ENCODE data around the gene RPL37A.

The RPL37A gene

DNA sequence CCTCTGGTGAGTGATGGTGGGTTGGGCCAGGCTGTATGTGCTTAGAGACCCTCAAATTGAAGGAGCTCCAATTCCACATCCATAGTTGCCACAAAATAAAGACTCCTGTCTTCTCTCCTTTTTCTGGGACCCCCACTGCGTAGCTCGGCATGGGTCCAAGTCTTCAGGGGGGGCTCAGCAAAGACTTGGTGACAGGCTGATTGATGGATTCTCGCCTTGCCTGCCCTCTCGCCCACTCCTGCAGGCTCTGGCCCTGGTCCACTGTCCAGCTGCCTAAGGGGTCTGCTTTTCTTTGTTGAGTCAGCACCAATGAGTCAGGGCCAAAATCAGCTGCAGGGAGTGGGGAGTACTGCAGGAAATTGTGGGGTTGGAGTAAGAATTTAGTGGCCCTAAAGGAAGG lies 21.5 kb downstream of the RPL37A start:
- TF ChIP-seq POLR2A (IDR thresholded peaks at IDR 0.05; ENCODE audit: low read depth, low read length) (no peak), TAF1 (IDR thresholded peaks at IDR 0.05; ENCODE audit: borderline replicate concordance, low read depth, low read length) (no peak), POLR2AphosphoS5 (IDR thresholded peaks at IDR 0.05; ENCODE audit: low read depth, low read length) (no peak)
- no peak for DNase-seq (ENCODE audit: insufficient read length)
- FAIRE-seq = no peak

DNA sequence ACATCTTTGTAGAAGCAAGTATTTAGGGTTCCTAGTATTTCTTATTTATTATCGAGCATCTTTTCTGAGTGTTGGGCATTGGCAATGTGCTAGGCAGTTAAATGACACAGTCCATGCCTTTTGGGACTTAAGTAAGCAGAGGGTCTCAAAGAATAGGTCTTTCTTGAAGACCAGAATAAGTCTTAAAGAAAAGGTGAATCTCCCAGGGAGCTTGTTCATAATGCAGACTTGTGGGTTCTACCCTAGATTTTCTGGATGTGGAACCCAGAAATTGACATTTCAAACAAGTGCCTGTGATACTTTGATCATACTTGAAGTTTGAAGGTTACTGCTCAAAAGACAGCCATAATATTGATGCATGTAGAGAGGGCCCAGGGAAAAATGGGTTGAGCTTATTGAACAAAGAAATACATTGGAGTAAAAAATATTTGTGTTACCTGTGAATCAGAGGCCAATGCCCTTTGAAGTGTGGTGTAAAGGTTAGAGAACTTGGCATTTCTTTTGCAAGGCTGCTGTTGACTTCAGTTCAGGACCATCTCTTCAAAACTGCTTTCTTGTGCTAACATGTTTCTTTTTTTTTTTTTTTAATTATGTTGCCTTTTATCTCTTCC lies 24.4 kb downstream of the RPL37A start:
- DNase-seq (ENCODE audit: insufficient read length) (no peak), FAIRE-seq (no peak)
- no peak for TF ChIP-seq POLR2AphosphoS5 (IDR thresholded peaks at IDR 0.05; ENCODE audit: low read depth, low read length)
- no peak for TF ChIP-seq TAF1 (IDR thresholded peaks at IDR 0.05; ENCODE audit: borderline replicate concordance, low read depth, low read length)
- TF ChIP-seq POLR2A (IDR thresholded peaks at IDR 0.05; ENCODE audit: low read depth, low read length) = no peak

DNA sequence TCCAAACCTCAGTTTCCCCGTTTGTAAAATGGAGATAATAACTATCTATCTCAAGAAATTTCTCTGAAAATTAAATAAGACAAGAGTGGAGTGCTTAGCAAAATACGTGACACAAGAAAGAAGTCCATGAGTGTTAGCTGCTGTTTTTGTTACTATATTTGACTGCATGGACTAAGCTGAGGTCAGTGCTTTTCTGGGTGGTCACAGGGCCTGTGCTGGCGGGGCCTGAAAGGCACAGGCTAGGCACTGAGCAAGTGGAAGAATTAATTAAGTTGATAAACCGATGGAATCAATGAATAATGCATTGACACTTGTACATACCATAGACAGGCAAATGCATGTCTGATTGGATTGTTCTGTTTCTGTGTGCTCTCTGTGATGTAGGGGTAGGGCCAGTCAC lies 27.3 kb downstream of the RPL37A start:
- no peak for DNase-seq (ENCODE audit: insufficient read length)
- no peak for TF ChIP-seq TAF1 (IDR thresholded peaks at IDR 0.05; ENCODE audit: borderline replicate concordance, low read depth, low read length)
- FAIRE-seq = no peak

DNA sequence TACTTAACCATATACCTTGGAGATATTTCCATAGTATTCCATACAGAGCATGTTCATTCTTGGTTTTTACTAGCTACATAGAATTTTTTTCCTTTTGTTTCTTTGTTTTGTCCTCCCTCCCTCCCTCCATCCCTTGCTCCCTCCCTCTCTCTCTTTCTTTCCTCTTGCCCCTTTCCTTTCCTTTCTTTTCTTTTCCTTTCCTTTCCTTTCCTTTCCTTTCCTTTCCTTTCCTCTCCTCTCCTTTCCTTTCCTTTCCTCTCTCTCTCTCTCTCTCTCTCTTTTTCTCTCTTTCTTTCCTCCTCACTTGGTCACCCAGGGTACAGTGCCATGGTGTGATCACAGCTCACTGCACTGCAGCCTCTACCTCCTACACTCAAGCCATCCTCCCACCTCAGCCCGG lies 28.3 kb downstream of the RPL37A start:
- TF ChIP-seq POLR2A (IDR thresholded peaks at IDR 0.05; ENCODE audit: low read depth, low read length) = no peak
- TF ChIP-seq TAF1 (IDR thresholded peaks at IDR 0.05; ENCODE audit: borderline replicate concordance, low read depth, low read length) = no peak
- TF ChIP-seq POLR2AphosphoS5 (IDR thresholded peaks at IDR 0.05; ENCODE audit: low read depth, low read length) = no peak
- DNase-seq (ENCODE audit: insufficient read length) (no peak), FAIRE-seq (no peak)

DNA sequence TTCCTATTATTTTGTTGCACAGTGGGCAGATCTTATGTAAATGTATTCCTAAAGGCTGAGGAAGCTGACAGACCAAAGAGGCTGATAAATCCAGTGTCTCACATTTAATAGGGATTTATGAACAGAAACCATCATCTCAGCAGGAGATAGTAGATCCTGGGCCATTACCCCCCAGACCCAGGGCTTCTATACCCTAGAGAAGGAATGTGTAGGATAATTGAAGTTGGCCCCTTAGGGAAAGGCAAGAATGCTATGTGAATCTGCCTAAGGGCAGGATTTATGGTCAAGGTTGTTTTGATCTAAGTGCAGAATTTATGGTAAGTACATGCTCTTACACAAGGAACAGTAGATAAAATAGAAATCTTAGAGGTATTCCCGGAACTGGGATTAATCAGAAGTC lies 29.0 kb downstream of the RPL37A start:
- FAIRE-seq (no peak), DNase-seq (ENCODE audit: insufficient read length) (no peak)
- TF ChIP-seq POLR2A (IDR thresholded peaks at IDR 0.05; ENCODE audit: low read depth, low read length) (no peak), TAF1 (IDR thresholded peaks at IDR 0.05; ENCODE audit: borderline replicate concordance, low read depth, low read length) (no peak), POLR2AphosphoS5 (IDR thresholded peaks at IDR 0.05; ENCODE audit: low read depth, low read length) (no peak)

DNA sequence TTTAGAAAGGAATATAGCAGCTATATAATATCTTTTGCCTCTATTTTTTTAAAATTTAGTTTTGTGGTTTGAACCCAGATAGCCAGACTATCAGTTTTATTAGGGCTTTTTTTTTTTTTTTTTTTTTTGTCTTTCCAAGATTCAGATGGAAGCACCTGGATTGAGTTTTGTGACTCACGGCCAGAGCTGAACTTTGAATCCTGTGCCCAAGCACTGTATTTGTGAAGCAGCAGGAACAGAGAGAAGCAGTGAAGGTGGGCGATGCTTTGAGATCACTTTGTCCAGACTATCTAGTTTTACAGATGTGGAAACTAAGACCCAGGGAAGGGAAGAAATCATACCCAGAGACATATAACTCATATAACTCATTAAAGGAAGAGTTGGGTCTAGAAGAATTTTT lies 33.9 kb downstream of the RPL37A start:
- TF ChIP-seq POLR2A (IDR thresholded peaks at IDR 0.05; ENCODE audit: low read depth, low read length) (no peak), POLR2AphosphoS5 (IDR thresholded peaks at IDR 0.05; ENCODE audit: low read depth, low read length) (no peak), TAF1 (IDR thresholded peaks at IDR 0.05; ENCODE audit: borderline replicate concordance, low read depth, low read length) (no peak)
- no peak for DNase-seq (ENCODE audit: insufficient read length)
- FAIRE-seq = no peak

DNA sequence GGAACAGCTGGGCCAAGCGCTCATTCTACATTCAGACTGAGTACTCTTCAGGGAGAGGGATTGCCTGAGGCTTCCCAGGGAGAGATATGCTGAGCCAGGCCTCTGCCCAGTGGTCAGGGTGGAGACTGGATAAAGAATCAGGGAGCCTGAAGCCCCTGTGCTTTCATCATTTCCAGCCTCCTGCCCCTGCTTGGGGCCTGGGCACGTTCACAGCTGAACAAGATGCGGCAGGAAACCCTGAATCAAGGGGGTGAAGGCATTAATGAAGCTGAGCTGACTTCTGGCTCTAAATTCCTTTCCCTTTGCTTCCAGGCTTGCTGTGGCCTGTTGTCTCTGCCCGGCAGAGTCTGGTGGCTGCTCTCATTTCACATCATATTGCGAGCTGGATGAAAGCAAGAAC lies 35.0 kb downstream of the RPL37A start:
- no peak for DNase-seq (ENCODE audit: insufficient read length)
- no peak for FAIRE-seq
- no peak for TF ChIP-seq TAF1 (IDR thresholded peaks at IDR 0.05; ENCODE audit: borderline replicate concordance, low read depth, low read length)
- no peak for TF ChIP-seq POLR2A (IDR thresholded peaks at IDR 0.05; ENCODE audit: low read depth, low read length)
- TF ChIP-seq POLR2AphosphoS5 (IDR thresholded peaks at IDR 0.05; ENCODE audit: low read depth, low read length) = no peak

DNA sequence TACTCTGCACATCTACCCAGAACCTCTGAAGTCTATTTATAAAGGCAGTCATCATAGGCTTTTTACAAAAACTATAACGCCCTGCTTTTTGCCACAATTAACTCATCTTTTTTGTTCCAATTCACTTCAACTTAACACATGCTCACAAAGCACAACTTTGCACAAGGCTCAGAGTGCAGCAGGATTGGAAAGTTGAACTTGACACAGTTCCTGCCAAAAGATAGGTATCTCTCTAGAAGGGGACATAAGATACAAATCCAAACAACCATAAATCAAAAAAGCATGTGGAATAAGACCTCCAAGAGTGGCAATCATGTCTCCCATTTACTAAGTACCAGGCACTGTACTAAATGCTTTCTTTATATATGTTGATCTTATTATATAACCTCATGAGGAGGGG lies 36.2 kb downstream of the RPL37A start:
- no peak for TF ChIP-seq POLR2A (IDR thresholded peaks at IDR 0.05; ENCODE audit: low read depth, low read length)
- FAIRE-seq (no peak), DNase-seq (ENCODE audit: insufficient read length) (no peak)

DNA sequence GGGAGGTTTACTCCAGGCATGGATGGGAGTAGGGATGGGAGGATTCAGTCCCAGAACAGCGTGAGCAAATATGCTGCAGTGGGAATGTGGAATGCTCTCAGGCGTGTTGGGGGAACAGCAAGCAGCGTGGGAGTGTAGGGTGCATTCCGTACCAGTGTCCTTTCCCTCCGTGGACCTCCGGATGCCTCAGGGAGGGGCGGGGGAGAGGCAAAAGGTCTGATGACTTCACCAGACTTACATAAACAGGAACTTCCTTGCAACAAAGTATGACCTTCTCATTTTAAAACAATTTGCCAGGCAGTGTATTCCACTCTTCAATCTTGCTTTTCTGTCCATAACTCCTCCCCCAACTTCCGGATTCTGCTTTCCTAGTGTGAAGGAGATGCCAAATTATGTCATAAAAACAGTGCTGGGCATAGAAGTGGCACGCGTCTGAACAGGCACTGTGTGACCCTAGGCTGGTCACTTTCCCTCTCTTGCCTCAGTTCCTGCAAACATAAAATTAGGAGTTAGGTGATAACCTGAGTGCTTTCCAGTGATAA lies 36.9 kb downstream of the RPL37A start:
- DNase-seq (ENCODE audit: insufficient read length) = no peak
- FAIRE-seq = no peak
- TF ChIP-seq TAF1 (IDR thresholded peaks at IDR 0.05; ENCODE audit: borderline replicate concordance, low read depth, low read length) (no peak), POLR2A (IDR thresholded peaks at IDR 0.05; ENCODE audit: low read depth, low read length) (no peak), POLR2AphosphoS5 (IDR thresholded peaks at IDR 0.05; ENCODE audit: low read depth, low read length) (no peak)

DNA sequence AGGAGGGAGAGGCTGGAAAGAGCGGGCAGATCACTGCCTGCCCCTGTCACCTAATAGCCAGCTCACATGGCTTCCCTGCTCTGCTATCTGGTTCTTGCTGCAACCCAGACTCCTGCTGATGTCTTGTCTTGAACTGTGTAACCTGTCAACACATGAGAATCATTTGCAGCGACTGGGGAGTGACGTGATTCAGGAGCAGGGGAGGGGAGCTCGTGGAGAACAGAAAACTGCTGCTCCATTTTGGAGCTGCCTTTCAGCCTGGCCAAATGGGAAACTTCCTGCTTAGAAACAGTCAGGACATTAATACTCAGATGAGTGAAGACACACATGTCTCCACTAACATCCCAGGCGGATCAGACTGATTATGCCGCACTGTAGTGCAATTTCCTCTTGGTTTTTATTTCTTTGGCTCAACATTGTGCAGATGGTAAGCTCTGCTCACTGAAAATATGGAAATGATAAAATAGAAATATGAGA lies 38.1 kb downstream of the RPL37A start:
- FAIRE-seq (no peak), DNase-seq (ENCODE audit: insufficient read length) (no peak)
- TF ChIP-seq TAF1 (IDR thresholded peaks at IDR 0.05; ENCODE audit: borderline replicate concordance, low read depth, low read length) (no peak), POLR2A (IDR thresholded peaks at IDR 0.05; ENCODE audit: low read depth, low read length) (no peak), POLR2AphosphoS5 (IDR thresholded peaks at IDR 0.05; ENCODE audit: low read depth, low read length) (no peak)

DNA sequence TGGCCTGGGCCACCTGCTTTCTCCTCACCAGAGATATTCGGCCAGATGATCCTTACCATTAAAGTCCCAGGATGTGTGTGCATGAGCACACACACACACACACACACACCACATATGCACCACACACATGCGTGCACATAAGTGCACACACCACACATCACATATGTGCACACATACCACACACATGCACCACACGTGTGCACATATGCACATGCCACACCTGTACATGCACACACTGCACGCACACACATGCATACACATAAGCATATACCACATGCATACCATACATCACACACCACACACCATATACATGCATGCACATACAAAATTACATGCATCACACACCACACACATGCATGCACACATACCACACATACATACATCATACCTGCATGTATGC lies 38.7 kb downstream of the RPL37A start:
- DNase-seq (ENCODE audit: insufficient read length) (no peak), FAIRE-seq (no peak)
- no peak for TF ChIP-seq POLR2AphosphoS5 (IDR thresholded peaks at IDR 0.05; ENCODE audit: low read depth, low read length)
- no peak for TF ChIP-seq POLR2A (IDR thresholded peaks at IDR 0.05; ENCODE audit: low read depth, low read length)
- TF ChIP-seq TAF1 (IDR thresholded peaks at IDR 0.05; ENCODE audit: borderline replicate concordance, low read depth, low read length) = no peak

DNA sequence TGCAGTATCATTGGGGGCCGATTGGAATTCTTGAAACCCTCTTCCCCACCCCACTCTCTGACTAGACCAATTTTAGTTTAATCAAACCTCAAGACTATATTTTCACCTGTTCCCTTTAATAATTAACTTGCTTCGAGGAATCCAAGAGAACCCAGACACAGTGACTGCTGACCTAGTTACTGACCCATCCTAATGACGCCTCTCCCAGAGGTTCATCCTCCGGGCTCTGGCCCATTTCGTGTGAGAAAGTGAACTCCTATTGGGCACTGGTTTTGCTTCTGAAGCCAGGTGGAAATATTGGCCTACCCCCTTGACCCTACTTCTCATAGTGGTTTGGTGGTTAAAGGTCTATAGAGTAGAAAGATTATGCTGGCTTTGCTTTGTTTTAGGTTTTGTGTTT lies 39.9 kb downstream of the RPL37A start:
- no peak for FAIRE-seq
- TF ChIP-seq TAF1 (IDR thresholded peaks at IDR 0.05; ENCODE audit: borderline replicate concordance, low read depth, low read length) (no peak), POLR2AphosphoS5 (IDR thresholded peaks at IDR 0.05; ENCODE audit: low read depth, low read length) (no peak), POLR2A (IDR thresholded peaks at IDR 0.05; ENCODE audit: low read depth, low read length) (no peak)
- DNase-seq (ENCODE audit: insufficient read length) = no peak

DNA sequence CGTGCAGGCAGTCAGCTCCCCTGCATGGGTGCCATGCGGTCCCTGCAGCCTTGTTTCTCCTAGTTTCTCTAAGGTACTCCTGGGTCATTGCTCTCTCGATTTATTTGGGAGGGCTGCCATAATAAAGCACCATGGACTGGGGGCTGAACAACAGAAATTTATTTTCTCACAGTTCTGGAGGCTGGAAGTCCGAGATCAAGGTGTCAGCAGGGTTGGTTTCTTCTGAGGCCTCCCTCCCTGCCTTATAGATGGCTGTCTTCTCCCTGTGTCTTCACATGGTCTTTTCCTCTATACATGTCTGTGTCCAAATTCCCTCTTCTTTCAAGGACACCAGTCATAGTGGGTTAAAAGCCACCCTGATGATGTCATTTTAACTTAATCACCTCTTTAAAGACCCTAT lies 40.5 kb downstream of the RPL37A start:
- DNase-seq (ENCODE audit: insufficient read length) (no peak), FAIRE-seq (no peak)
- TF ChIP-seq TAF1 (IDR thresholded peaks at IDR 0.05; ENCODE audit: borderline replicate concordance, low read depth, low read length) = no peak
